ENCODE results near the gene MYO1D. TPM values are rescaled to one million over a fixed set of nuclear protein-coding genes. Genes with fewer than 3 reads are reported as not detected.

MYO1D gene
- total and polyA plus RNA-seq, 2 of the 13 experiments (the other 11 are each of a cell fraction or from before 2014, with no cell fraction given): 13.2 to 17.3 TPM

- no peak for TF ChIP-seq BORCS8-MEF2B (CRISPR knock-in tag; IDR thresholded peaks at IDR 0.05)
- no peak for TF ChIP-seq SIX1 (CRISPR knock-in tag; IDR thresholded peaks at IDR 0.05; ENCODE audit: borderline replicate concordance)
- TF ChIP-seq GMEB1 (CRISPR knock-in tag; IDR thresholded peaks at IDR 0.05; ENCODE audit: borderline replicate concordance): no peak
Observed at GRCh38 chr17:32752934-32753333, 124.0 kb downstream of the MYO1D start (continued).

- DNase-seq (ENCODE audit: low spot score) (peak; percentile 34), ATAC-seq (peak; percentile 79), FAIRE-seq (peak; percentile 79)
- Histone ChIP-seq H3K27me3 (ENCODE audit: control insufficient read depth in 1 of 2, insufficient read depth in 2 of 2, low read length in 2 of 2) (no peaks in the 10 kb centered on the region), H3K9ac (ENCODE audit: insufficient read depth, low read depth, low read length) (no peak overlapping the region), H2AFZ (ENCODE audit: low read length) (no peak overlapping the region), H3K4me3 (replicated peaks in 1 of 3; ENCODE audit: insufficient read depth in 1 of 3, low read depth in 2 of 3, low read length in 3 of 3) (no peak overlapping the region), H3K27ac (ENCODE audit: extremely low read length, insufficient read depth, low read length) (no peak overlapping the region), H3K79me2 (ENCODE audit: insufficient read depth, low read length) (no peaks in the 10 kb centered on the region), H3K4me1 (ENCODE audit: insufficient read depth, low read length) (peaks cover 28% of the 10 kb centered on the region), H3K9me3 (ENCODE audit: low read length) (no peaks in the 10 kb centered on the region), H3K4me2 (ENCODE audit: low read depth, low read length) (peak overlapping the region; percentile 46), H3K36me3 (replicated peaks in 1 of 2; ENCODE audit: control insufficient read depth in 1 of 2, insufficient read depth in 2 of 2, low read length in 2 of 2) (0 out of 5 replicates have a peak, but pooled peaks cover 0 to 2% of the 10 kb centered on the region in 2 experiments), H4K20me1 (ENCODE audit: insufficient read depth, low read length) (no peaks in the 10 kb centered on the region)
- 28% methylated on average over 2 of the region's 2 CpGs for WGBS (ENCODE audit: low lambda C conversion rate)
- CTCF ChIA-PET (ENCODE audit: low intra/inter-chr PET ratio, low total read pairs): no interaction called here
- BruUV-seq (replicated peaks): no TSS peak
- intact Hi-C loops (cut with micrococcal nuclease; ENCODE audit: unreplicated experiment): no loop called here
- in situ Hi-C loops (cut with HindIII; ENCODE audit: extremely low pct_ligation_motif_present, low pct_unique_long_range_greater_than_20kb): no loop called here
- POLR2A ChIA-PET: no interaction called here
- TF ChIP-seq ZNF770 (CRISPR knock-in tag; IDR thresholded peaks at IDR 0.05) (peak; percentile 36; the same call in 1 of the 2 replicates), IRF1 (CRISPR knock-in tag; IDR thresholded peaks at IDR 0.05; ENCODE audit: low read depth) (no peak), AFF4 (CRISPR knock-in tag; IDR thresholded peaks at IDR 0.05) (no peak), FOXA3 (CRISPR knock-in tag; IDR thresholded peaks at IDR 0.05) (peak; percentile 37; the same call in 1 of the 2 replicates), RARA (CRISPR knock-in tag; IDR thresholded peaks at IDR 0.05) (peak; percentile 87), NR2F6 (IDR thresholded peaks at IDR 0.05) (peak; percentile 27; the same call in 1 of the 2 replicates), NR2F6 (CRISPR knock-in tag; IDR thresholded peaks at IDR 0.05) (no peak), ELF4 (CRISPR knock-in tag; IDR thresholded peaks at IDR 0.05; ENCODE audit: borderline replicate concordance) (no peak), ZSCAN12 (CRISPR knock-in tag; IDR thresholded peaks at IDR 0.05) (no peak)
Observed at GRCh38 chr17:32747856-32748255, 129.1 kb downstream of the MYO1D start.

Measured in HepG2 (cell line).